ENCODE measurements around the gene LHPP.
"Not testable (repeated sequence)": the region's sequence is repeated elsewhere in the genome, so short reads cannot be mapped to it uniquely, and the experiment has no call there.

Gene LHPP

GRCh38 chr10:124598196-124598595, 136.6 kb downstream of the LHPP start:
- no peak for DNase-seq

GRCh38 chr10:124598773-124599587, 137.4 kb downstream of the LHPP start:
- no peak for DNase-seq

- DNase-seq, result no peak
Measured at GRCh38 chr10:124599588-124600050, 138.0 kb downstream of the LHPP start.

- DNase-seq, result no peak
Measured at GRCh38 chr10:124600051-124600880, 138.6 kb downstream of the LHPP start.

- no peak for DNase-seq
Measured at GRCh38 chr10:124601016-124601415, 139.4 kb downstream of the LHPP start.

GRCh38 chr10:124601431-124602120, 140.0 kb downstream of the LHPP start:
- no peak for DNase-seq

GRCh38 chr10:124602121-124602561, 140.5 kb downstream of the LHPP start:
- no peak for DNase-seq

- no peak for DNase-seq
Measured at GRCh38 chr10:124602646-124603365, 141.2 kb downstream of the LHPP start.

- DNase-seq, result no peak
Measured at GRCh38 chr10:124603376-124604213, 142.0 kb downstream of the LHPP start.

- DNase-seq, result no peak
Measured at GRCh38 chr10:124604214-124605000, 142.8 kb downstream of the LHPP start.

- DNase-seq, result no peak
Measured at GRCh38 chr10:124605001-124605370, 143.4 kb downstream of the LHPP start.

GRCh38 chr10:124605481-124605855, 143.8 kb downstream of the LHPP start:
- DNase-seq, result no peak

GRCh38 chr10:124605856-124606812, 144.5 kb downstream of the LHPP start:
- no peak for DNase-seq

GRCh38 chr10:124606822-124607221, 145.2 kb downstream of the LHPP start:
- no peak for DNase-seq

- no peak for DNase-seq
Measured at GRCh38 chr10:124607693-124608092, 146.1 kb downstream of the LHPP start.

GRCh38 chr10:124608093-124608721, 146.6 kb downstream of the LHPP start:
- no peak for DNase-seq

GRCh38 chr10:124609698-124610097, 148.1 kb downstream of the LHPP start:
- no peak for DNase-seq

GRCh38 chr10:124610186-124610585, 148.6 kb downstream of the LHPP start:
- not testable (repeated sequence) for DNase-seq

GRCh38 chr10:124610851-124611250, 149.2 kb downstream of the LHPP start:
- not testable (repeated sequence) for DNase-seq

Measured in T-helper 9 cell (primary cell).